AG20443 (cell line): ENCODE data around the gene EFNA5.

Experiments
- DNase-seq: peaks from one replicate; pipeline ENCODE4 v3.0.0; 2012; ENCODE audit warnings: low spot score, mixed read lengths

The EFNA5 gene

GRCh38 chr5:107570805-107571531, 99.8 kb downstream of the EFNA5 start:
- DNase-seq, result no peak

- no peak for DNase-seq
Observed at GRCh38 chr5:107570181-107570580, 100.6 kb downstream of the EFNA5 start.

GRCh38 chr5:107567901-107568671, 102.7 kb downstream of the EFNA5 start:
- DNase-seq, result no peak

GRCh38 chr5:107566986-107567385, 103.8 kb downstream of the EFNA5 start:
- no peak for DNase-seq

GRCh38 chr5:107565791-107566767, 104.7 kb downstream of the EFNA5 start:
- DNase-seq, result no peak

- DNase-seq, result no peak
Observed at GRCh38 chr5:107564931-107565372, 105.8 kb downstream of the EFNA5 start.

- no peak for DNase-seq
Observed at GRCh38 chr5:107563959-107564544, 106.7 kb downstream of the EFNA5 start.

- DNase-seq, result no peak
Observed at GRCh38 chr5:107560377-107560776, 110.4 kb downstream of the EFNA5 start.

GRCh38 chr5:107558823-107559375, 111.8 kb downstream of the EFNA5 start:
- no peak for DNase-seq

- DNase-seq, result no peak
Observed at GRCh38 chr5:107557051-107557658, 113.6 kb downstream of the EFNA5 start.

GRCh38 chr5:107556575-107556974, 114.2 kb downstream of the EFNA5 start:
- no peak for DNase-seq

- no peak for DNase-seq
Observed at GRCh38 chr5:107555425-107556090, 115.2 kb downstream of the EFNA5 start.

GRCh38 chr5:107554776-107555424, 115.8 kb downstream of the EFNA5 start:
- DNase-seq, result no peak

GRCh38 chr5:107553117-107553555, 117.6 kb downstream of the EFNA5 start:
- DNase-seq, result peak; percentile 41

GRCh38 chr5:107551088-107551487, 119.6 kb downstream of the EFNA5 start:
- no peak for DNase-seq

GRCh38 chr5:107549567-107549966, 121.2 kb downstream of the EFNA5 start:
- no peak for DNase-seq

- no peak for DNase-seq
Observed at GRCh38 chr5:107548477-107548876, 122.3 kb downstream of the EFNA5 start.

GRCh38 chr5:107546719-107547118, 124.0 kb downstream of the EFNA5 start:
- no peak for DNase-seq

GRCh38 chr5:107545486-107545885, 125.3 kb downstream of the EFNA5 start:
- no peak for DNase-seq

GRCh38 chr5:107544967-107545366, 125.8 kb downstream of the EFNA5 start:
- no peak for DNase-seq
